SK-N-MC (cell line): ENCODE data around the gene PELI3.

ENCODE experiments used
- EZH2 ChIP-seq: fragments of 200-600 bp; sonication (generic); IDR thresholded peaks from one replicate; pipeline ENCODE4 v1.6.1; 2017; ENCODE audit warnings: antibody characterized with exemption
- POLR2AphosphoS5 ChIP-seq: IDR thresholded peaks from 2 replicates; pipeline ENCODE4 v1.6.1; 2012; ENCODE audit warnings: mild to moderate bottlenecking, low read depth, low read length, borderline replicate concordance

- TF ChIP-seq EZH2 (no peak), POLR2AphosphoS5 (no peak)
Measured at GRCh38 chr11:66471142-66471541, 4.4 kb downstream of the PELI3 start.
